Measurements from ENCODE around the gene MRPL27.

Gene MRPL27

DNA sequence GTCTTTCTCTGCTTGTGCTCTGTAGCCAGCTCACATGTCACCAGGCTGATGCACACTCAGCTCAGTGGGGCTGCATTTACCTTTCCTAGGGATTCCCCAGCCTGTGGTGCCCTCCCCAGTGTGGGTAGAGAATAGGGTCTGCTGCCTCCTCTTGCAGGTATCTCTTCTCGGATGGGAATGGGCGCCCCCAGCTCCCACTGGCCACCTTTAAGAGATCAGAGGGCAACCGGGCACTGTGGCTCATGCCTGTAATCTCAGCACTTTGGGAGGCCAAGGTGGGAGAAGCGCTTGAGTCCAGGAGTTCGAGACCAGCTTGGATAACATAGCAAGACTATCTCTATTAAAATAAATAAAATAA lies 23.8 kb downstream of the MRPL27 start:
- Histone ChIP-seq H3K9me3 (no peaks in the 10 kb centered on the region), H3K4me1 (ENCODE audit: control insufficient read depth in 1 of 2, insufficient read depth in 1 of 2, low read depth in 1 of 2, low read length in 1 of 2) (peaks cover 13% of the 10 kb centered on the region in 2 experiments), H3K27me3 (peaks cover 13% of the 10 kb centered on the region), H3K4me3 (ENCODE audit: low read depth in 1 of 2, low read length in 1 of 2) (no peak overlapping the region), H3K27ac (no peak overlapping the region), H3K36me3 (peaks cover 12% of the 10 kb centered on the region)
- TF ChIP-seq, protein P1, sequence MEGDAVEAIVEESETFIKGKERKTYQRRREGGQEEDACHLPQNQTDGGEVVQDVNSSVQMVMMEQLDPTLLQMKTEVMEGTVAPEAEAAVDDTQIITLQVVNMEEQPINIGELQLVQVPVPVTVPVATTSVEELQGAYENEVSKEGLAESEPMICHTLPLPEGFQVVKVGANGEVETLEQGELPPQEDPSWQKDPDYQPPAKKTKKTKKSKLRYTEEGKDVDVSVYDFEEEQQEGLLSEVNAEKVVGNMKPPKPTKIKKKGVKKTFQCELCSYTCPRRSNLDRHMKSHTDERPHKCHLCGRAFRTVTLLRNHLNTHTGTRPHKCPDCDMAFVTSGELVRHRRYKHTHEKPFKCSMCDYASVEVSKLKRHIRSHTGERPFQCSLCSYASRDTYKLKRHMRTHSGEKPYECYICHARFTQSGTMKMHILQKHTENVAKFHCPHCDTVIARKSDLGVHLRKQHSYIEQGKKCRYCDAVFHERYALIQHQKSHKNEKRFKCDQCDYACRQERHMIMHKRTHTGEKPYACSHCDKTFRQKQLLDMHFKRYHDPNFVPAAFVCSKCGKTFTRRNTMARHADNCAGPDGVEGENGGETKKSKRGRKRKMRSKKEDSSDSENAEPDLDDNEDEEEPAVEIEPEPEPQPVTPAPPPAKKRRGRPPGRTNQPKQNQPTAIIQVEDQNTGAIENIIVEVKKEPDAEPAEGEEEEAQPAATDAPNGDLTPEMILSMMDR (IDR thresholded peaks at IDR 0.05): no peak

DNA sequence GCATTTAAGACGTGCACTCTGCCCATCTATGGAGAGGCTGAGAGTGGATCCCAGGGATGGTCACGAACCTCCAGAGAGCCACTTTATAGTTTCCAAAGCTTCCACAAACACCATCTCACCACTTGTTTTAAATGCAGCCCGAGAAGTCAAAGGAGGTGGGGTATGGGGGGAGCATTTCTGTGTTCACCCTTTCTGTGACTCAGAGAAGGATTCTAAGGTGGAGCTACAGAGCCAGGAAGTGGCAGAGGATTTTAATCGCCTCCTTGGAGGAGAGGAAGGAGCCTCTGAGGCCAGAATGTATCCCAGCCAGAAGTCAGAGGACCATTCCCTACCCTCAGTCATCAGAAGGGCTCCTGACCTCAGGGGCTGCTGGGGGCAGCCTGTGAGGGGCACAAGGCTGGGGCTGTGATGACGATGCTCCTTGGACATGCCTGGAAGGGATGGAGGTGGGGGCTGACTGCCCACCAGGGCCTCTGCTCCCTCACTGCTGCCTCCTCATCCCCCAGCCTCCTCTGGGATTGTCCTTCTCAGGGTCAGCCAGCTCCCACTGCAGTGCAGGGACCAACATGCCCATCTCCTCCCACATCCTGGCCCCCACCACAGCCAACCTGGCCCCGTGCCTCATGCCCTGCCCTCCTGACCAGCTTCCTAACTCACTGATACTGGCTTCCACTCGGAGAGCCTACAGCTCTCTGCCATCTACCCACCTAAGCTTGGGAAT lies 24.3 kb downstream of the MRPL27 start:
- peaks cover 13% of the 10 kb centered on the region in 2 experiments for H3K4me1 ChIP-seq (ENCODE audit: control insufficient read depth in 1 of 2, insufficient read depth in 1 of 2, low read depth in 1 of 2, low read length in 1 of 2)
- H3K36me3 ChIP-seq: peaks cover 7% of the 10 kb centered on the region
- H3K9me3 ChIP-seq: no peaks in the 10 kb centered on the region
- no peak overlapping the region for H3K27ac ChIP-seq
- H3K27me3 ChIP-seq: peaks cover 13% of the 10 kb centered on the region
- TF ChIP-seq, protein P1 (IDR thresholded peaks at IDR 0.05): no peak
- no peak overlapping the region for H3K4me3 ChIP-seq (ENCODE audit: low read depth in 1 of 2, low read length in 1 of 2)

DNA sequence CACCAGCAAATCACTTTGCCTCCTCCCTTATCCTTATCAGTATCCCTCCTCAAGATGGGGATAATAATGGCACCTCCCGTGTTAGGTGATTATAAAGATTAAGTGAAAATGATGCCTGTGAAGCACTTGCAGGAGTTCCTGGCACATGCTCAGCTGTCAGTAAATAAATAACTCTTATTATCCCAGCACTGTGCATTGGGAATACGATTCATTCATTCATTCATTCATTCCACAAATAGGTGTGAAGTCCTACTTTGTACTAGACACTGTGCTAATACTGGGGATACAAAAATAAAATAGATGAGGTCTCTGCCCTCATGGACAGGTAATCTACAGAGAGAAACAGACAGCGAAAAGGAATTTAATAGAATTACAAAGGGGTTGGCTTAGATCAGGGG lies 25.1 kb downstream of the MRPL27 start:
- H3K4me3 ChIP-seq (ENCODE audit: low read depth in 1 of 2, low read length in 1 of 2): no peak overlapping the region

DNA sequence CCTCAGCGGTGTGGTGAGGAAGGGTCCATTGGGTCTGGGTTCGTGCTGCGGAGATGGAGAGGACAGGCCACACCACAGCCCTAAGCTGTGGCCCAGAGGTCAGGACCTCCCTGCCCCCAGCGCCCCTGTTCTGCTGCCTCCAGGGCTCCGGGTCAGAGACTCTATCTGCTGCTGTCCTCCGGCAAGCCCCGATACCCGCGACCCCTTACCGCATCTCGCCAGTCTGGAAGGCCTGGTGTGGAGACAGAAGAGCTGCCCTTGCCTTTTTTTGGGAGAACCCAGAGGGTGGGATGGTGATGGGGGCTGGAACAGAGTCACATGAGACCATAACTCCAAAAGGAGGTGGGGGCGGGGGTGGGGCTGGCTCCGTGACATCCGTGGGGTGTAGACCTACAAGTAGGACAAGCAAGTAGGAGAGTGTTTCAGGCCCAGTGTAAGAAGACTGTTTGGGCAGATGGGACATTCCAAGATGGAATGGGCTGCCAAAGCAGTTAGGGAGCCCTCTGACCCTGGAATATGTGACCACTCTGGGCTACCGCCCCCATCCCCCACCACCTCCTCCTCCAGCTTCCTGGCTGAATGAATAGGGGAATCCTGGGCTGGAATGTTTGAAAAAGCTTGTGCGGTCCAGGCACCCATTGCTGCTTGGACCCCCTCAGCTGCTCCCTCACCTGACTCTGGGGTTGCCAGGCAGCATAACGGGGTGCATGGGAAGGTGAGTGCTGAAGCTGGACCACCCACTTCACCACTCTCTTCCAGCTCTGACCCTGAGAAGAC lies 25.7 kb downstream of the MRPL27 start:
- Histone ChIP-seq H3K27ac (no peak overlapping the region), H3K27me3 (peaks cover 13% of the 10 kb centered on the region), H3K9me3 (no peaks in the 10 kb centered on the region), H3K36me3 (peaks cover 1% of the 10 kb centered on the region), H3K4me3 (ENCODE audit: low read depth in 1 of 2, low read length in 1 of 2) (peak overlapping the region; percentile 66 to 75), H3K4me1 (ENCODE audit: control insufficient read depth in 1 of 2, insufficient read depth in 1 of 2, low read depth in 1 of 2, low read length in 1 of 2) (peaks cover 13% of the 10 kb centered on the region in 2 experiments)
- TF ChIP-seq, protein P1 (IDR thresholded peaks at IDR 0.05): no peak

More for the DNA sequence above, 25.1 kb downstream of the MRPL27 start:
- TF ChIP-seq, protein P1 (IDR thresholded peaks at IDR 0.05): no peak
- peaks cover 13% of the 10 kb centered on the region for H3K27me3 ChIP-seq
- H3K36me3 ChIP-seq: peaks cover 5% of the 10 kb centered on the region
- H3K27ac ChIP-seq: no peak overlapping the region
- H3K4me1 ChIP-seq (ENCODE audit: control insufficient read depth in 1 of 2, insufficient read depth in 1 of 2, low read depth in 1 of 2, low read length in 1 of 2): peaks cover 13% of the 10 kb centered on the region in 2 experiments
- no peaks in the 10 kb centered on the region for H3K9me3 ChIP-seq

DNA sequence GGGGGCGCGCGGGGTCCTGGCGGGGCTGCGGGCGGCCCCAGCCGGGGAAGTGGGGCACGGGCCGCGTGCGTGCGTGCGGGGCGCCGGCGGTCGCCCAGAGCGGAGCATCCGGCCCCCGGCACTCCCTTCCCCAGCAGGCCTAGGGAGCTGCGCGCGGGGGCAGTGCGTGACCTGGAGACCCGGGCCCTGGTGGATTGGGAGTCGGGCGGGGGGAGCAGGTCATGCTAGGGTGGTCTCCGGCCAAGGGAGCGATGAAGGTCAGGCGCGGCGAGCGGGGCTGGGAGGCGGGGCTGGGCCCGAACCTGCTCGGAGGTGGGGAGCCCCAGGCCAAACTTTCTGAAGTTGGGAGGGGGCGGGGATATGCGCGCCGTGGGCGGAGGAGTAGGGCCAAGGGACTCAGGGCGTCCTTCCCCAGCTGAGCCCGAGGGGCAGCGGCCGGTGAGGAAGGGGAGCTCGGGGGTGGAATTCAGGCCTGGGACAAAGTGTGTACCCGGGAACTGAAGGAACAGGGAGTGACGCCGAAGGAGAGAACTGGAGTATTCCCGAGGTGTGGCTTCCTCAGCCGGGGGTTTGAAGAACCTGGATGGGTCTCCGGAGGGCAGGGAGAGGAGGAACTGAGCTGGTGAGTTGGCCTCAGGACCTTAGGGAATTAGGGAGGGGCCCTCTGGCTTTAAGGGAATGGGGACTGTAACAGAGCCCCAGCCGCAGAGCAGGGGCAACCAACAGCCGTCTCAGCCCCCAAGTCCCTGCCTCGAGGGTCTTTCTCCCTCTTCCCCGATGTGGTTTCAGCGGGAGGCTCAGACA lies 26.5 kb downstream of the MRPL27 start:
- H3K27me3 ChIP-seq: peaks cover 13% of the 10 kb centered on the region
- peaks cover 13% of the 10 kb centered on the region in 2 experiments for H3K4me1 ChIP-seq (ENCODE audit: control insufficient read depth in 1 of 2, insufficient read depth in 1 of 2, low read depth in 1 of 2, low read length in 1 of 2)
- peak overlapping the region; percentile 53 for H3K27ac ChIP-seq
- H3K36me3 ChIP-seq: no peaks in the 10 kb centered on the region
- H3K4me3 ChIP-seq (ENCODE audit: low read depth in 1 of 2, low read length in 1 of 2): peak overlapping the region; percentile 66 to 75
- H3K9me3 ChIP-seq: no peaks in the 10 kb centered on the region
- TF ChIP-seq, protein P1 (IDR thresholded peaks at IDR 0.05): no peak
